GM12864 (cell line): Measurements from ENCODE around the gene IKZF2.

Experiments used
- DNase-seq: peaks from one replicate; pipeline ENCODE4 v3.0.0-alpha.2; 2011; ENCODE audit warnings: low read depth
- H3K4me3 ChIP-seq: 2 replicates; pipeline ENCODE4 v1.5.1; 2011; ENCODE audit warnings: mild to moderate bottlenecking, low read depth, low read length, control low read depth
- CTCF ChIP-seq: IDR thresholded peaks from 2 replicates; pipeline ENCODE4 v1.5.1; 2011; ENCODE audit warnings: low read depth, mild to moderate bottlenecking, moderate library complexity, low read length, control low read depth, inconsistent platforms; ENCODE audit errors: missing control alignments

IKZF2 gene

GRCh38 chr2:212970132-212970531, 181.3 kb downstream of the IKZF2 start:
- no peak for DNase-seq
- no peak overlapping the region for H3K4me3 ChIP-seq
- no peak for TF ChIP-seq CTCF

GRCh38 chr2:212968284-212969081, 182.9 kb downstream of the IKZF2 start:
- H3K4me3 ChIP-seq = no peak overlapping the region
- TF ChIP-seq CTCF = no peak
- no peak for DNase-seq

GRCh38 chr2:212966884-212967283, 184.5 kb downstream of the IKZF2 start:
- DNase-seq = no peak
- TF ChIP-seq CTCF = no peak
- no peak overlapping the region for H3K4me3 ChIP-seq

- no peak overlapping the region for H3K4me3 ChIP-seq
- no peak for DNase-seq
- no peak for TF ChIP-seq CTCF
Measured at GRCh38 chr2:212962691-212963090, 188.7 kb downstream of the IKZF2 start.

- TF ChIP-seq CTCF = no peak
- H3K4me3 ChIP-seq = no peak overlapping the region
- no peak for DNase-seq
Measured at GRCh38 chr2:212961255-212961654, 190.2 kb downstream of the IKZF2 start.

GRCh38 chr2:212960336-212960735, 191.1 kb downstream of the IKZF2 start:
- DNase-seq = no peak
- no peak for TF ChIP-seq CTCF
- no peak overlapping the region for H3K4me3 ChIP-seq
